ENCODE results near the gene HERC6. TPM values are rescaled to one million over a fixed set of nuclear protein-coding genes. Genes with fewer than 3 reads are reported as not detected.
A peak's percentile ranks its signal among the peaks of the same experiment; 100 is the strongest.
"Not testable (repeated sequence)": the region's sequence is repeated elsewhere in the genome, so short reads cannot be mapped to it uniquely, and the experiment has no call there.

Gene HERC6
- total RNA-seq, 1 donor from 2014 or later: 0.22 TPM

DNA sequence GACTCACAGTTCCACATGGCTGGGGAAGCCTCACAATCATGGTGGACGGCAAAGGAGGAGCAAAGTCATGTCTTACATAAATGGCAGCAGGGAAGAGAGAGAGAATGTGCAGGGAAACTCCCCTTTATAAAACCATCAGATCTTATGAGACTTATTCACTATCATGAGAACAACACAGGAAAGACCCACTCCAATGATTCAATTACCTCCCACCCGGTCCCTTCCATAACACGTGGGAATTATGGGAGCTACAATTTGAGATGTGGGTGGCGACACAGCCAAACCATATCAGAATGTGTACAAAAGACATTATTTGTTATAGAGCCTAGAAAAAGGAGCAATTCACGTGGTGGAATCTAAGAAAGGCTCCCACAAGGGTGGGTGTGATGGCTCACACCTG, 10.8 kb upstream of the HERC6 start:
- H3K4me3 Mint-ChIP-seq (ENCODE audit: unreplicated experiment): no peak overlapping the region
- TF ChIP-seq, protein P1, sequence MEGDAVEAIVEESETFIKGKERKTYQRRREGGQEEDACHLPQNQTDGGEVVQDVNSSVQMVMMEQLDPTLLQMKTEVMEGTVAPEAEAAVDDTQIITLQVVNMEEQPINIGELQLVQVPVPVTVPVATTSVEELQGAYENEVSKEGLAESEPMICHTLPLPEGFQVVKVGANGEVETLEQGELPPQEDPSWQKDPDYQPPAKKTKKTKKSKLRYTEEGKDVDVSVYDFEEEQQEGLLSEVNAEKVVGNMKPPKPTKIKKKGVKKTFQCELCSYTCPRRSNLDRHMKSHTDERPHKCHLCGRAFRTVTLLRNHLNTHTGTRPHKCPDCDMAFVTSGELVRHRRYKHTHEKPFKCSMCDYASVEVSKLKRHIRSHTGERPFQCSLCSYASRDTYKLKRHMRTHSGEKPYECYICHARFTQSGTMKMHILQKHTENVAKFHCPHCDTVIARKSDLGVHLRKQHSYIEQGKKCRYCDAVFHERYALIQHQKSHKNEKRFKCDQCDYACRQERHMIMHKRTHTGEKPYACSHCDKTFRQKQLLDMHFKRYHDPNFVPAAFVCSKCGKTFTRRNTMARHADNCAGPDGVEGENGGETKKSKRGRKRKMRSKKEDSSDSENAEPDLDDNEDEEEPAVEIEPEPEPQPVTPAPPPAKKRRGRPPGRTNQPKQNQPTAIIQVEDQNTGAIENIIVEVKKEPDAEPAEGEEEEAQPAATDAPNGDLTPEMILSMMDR (IDR thresholded peaks at IDR 0.05; ENCODE audit: partially characterized antibody, unreplicated experiment): no peak
- no peak for DNase-seq
- H3K36me3 Mint-ChIP-seq (ENCODE audit: unreplicated experiment): peaks cover 5% of the 10 kb centered on the region
- no peak overlapping the region for H3K27ac Mint-ChIP-seq (ENCODE audit: unreplicated experiment)
- peaks cover 2% of the 10 kb centered on the region for H3K9me3 Mint-ChIP-seq (ENCODE audit: unreplicated experiment)
- H3K27me3 Mint-ChIP-seq (ENCODE audit: unreplicated experiment): no peaks in the 10 kb centered on the region
- no peaks in the 10 kb centered on the region for H3K4me1 Mint-ChIP-seq (ENCODE audit: low read depth, unreplicated experiment)

DNA sequence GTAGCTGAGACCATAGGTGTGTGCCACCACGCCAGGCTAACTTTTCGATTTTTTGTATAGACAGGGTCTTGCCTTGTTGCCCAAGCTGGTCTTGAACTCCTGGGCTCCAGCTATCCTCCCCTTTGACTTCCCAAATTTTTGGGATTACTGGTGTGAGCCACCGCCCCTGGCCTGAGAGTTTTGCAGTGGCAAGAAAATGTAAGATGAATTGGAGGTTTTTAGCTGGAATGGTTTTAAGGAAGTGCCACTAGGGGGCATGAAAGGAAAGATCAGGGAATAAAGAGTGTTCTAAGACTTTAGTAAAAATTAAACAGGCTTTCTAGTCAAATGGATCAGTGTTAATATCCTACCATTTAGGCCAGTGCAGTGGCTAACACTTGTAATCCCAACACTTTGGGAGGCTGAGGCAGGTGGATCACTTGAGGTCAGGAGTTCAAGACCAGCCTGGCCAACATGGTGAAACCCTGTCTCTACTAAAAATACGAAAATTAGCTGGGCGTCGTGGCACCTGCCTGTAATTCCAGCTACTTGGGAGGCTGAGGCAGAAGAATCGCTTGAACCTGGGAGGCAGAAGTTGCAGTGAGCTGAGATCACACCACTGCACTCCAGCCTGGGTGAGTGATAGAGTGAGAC, 9.4 kb upstream of the HERC6 start:
- not testable (repeated sequence) for H3K4me3 Mint-ChIP-seq (ENCODE audit: unreplicated experiment); DNase-seq; H3K27me3 Mint-ChIP-seq (ENCODE audit: unreplicated experiment); H3K9me3 Mint-ChIP-seq (ENCODE audit: unreplicated experiment); H3K36me3 Mint-ChIP-seq (ENCODE audit: unreplicated experiment); H3K4me1 Mint-ChIP-seq (ENCODE audit: low read depth, unreplicated experiment); H3K27ac Mint-ChIP-seq (ENCODE audit: unreplicated experiment)
- TF ChIP-seq, protein P1 (IDR thresholded peaks at IDR 0.05; ENCODE audit: partially characterized antibody, unreplicated experiment): peak; percentile 70

DNA sequence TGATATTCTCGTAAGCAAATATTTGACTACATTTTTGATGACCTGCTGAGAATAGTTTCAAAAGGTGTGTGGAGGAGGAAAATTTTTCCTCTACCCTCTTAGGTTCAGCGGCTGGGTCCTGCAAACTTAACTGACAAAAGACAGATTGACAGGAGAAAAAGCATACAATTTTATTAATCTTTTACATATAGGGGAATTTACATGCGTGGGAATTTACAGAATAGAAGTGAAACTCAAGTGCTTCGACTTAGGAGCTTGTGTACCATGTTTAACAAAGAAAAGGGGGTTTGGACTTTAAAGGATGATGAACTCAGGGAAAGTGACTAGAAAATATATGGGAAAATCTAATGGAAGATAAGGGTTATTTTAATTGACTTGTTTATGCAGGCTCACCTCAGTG, 2.5 kb downstream of the HERC6 start:
- Mint-ChIP-seq H3K4me3 (ENCODE audit: unreplicated experiment) (no peak overlapping the region), H3K27me3 (ENCODE audit: unreplicated experiment) (peaks cover 3% of the 10 kb centered on the region), H3K9me3 (ENCODE audit: unreplicated experiment) (no peaks in the 10 kb centered on the region), H3K4me1 (ENCODE audit: low read depth, unreplicated experiment) (no peaks in the 10 kb centered on the region), H3K27ac (ENCODE audit: unreplicated experiment) (no peak overlapping the region), H3K36me3 (ENCODE audit: unreplicated experiment) (no peaks in the 10 kb centered on the region)
- TF ChIP-seq, protein P1 (IDR thresholded peaks at IDR 0.05; ENCODE audit: partially characterized antibody, unreplicated experiment): no peak
- DNase-seq: no peak

DNA sequence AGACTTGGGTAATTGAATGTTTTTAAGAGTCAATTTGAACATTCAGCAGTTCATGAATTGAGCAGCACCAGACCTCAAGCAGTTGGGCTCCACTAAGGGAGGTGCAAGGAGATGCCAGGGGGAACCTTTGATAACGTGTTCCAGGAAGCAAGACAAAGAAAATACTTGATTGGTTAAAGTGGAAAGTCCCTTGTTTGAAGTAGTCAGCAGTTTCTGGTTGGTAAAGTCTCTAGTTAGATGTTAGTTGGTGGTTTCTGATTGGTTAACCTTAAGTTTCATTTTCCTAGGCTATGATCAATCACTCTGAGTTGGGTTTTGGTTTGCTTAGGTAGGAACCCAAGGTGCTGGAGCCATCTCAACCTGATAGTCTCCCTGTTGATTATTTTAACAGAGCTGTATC, 4.0 kb downstream of the HERC6 start:
- H3K4me1 Mint-ChIP-seq (ENCODE audit: low read depth, unreplicated experiment): no peaks in the 10 kb centered on the region
- no peak overlapping the region for H3K27ac Mint-ChIP-seq (ENCODE audit: unreplicated experiment)
- no peaks in the 10 kb centered on the region for H3K9me3 Mint-ChIP-seq (ENCODE audit: unreplicated experiment)
- TF ChIP-seq, protein P1 (IDR thresholded peaks at IDR 0.05; ENCODE audit: partially characterized antibody, unreplicated experiment): no peak
- H3K36me3 Mint-ChIP-seq (ENCODE audit: unreplicated experiment): no peaks in the 10 kb centered on the region
- peaks cover 3% of the 10 kb centered on the region for H3K27me3 Mint-ChIP-seq (ENCODE audit: unreplicated experiment)
- no peak overlapping the region for H3K4me3 Mint-ChIP-seq (ENCODE audit: unreplicated experiment)
- DNase-seq: no peak

DNA sequence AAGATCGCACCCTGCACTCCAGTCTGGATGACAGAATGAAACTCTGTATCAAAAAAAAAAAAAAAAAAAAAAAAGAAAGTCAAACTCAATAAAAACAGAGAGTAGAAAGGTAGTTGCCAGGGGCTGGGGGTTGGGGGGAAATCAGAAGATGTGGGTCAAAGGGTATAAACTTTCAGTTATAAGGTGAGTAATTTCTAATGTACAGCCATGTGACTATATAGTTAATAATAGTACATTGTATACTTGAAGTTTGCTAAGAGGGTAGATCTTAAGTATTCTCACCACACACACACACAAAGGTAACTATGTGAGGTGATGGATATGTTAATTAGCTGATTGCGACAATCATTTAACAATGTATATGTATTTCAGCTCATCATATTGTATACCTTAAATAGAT, 11.5 kb downstream of the HERC6 start:
- Mint-ChIP-seq H3K27me3 (ENCODE audit: unreplicated experiment) (no peaks in the 10 kb centered on the region), H3K4me1 (ENCODE audit: low read depth, unreplicated experiment) (peaks cover 3% of the 10 kb centered on the region), H3K27ac (ENCODE audit: unreplicated experiment) (no peak overlapping the region), H3K9me3 (ENCODE audit: unreplicated experiment) (no peaks in the 10 kb centered on the region), H3K4me3 (ENCODE audit: unreplicated experiment) (no peak overlapping the region), H3K36me3 (ENCODE audit: unreplicated experiment) (no peaks in the 10 kb centered on the region)
- DNase-seq: no peak
- TF ChIP-seq, protein P1 (IDR thresholded peaks at IDR 0.05; ENCODE audit: partially characterized antibody, unreplicated experiment): no peak
